NT2/D1 (cell line): ENCODE measurements around the gene TEAD4.

Experiments used
- SUZ12 ChIP-seq: IDR thresholded peaks from 2 replicates; pipeline ENCODE4 v1.6.1; 2011; ENCODE audit not compliant: insufficient read length, insufficient read depth; ENCODE audit errors: extremely low read depth
- YY1 ChIP-seq: IDR thresholded peaks from 2 replicates; pipeline ENCODE4 v1.6.1; 2011; ENCODE audit not compliant: insufficient read length, insufficient read depth
- ZNF274 ChIP-seq: IDR thresholded peaks from 2 replicates; pipeline ENCODE4 v1.6.1; 2011; ENCODE audit warnings: mild to moderate bottlenecking, low read depth, low read length

GRCh38 chr12:3017281-3017680, 58.1 kb downstream of the TEAD4 start:
- no peak for TF ChIP-seq ZNF274
- no peak for TF ChIP-seq YY1
- TF ChIP-seq SUZ12, result no peak
